HEK293 (cell line): Measurements from ENCODE around the gene KBTBD13.

ENCODE experiments used
- ATF2 ChIP-seq: fragments of 450-650 bp; formaldehyde crosslinking; IDR thresholded peaks from 2 replicates; pipeline ENCODE4 v1.5.1; 2016; ENCODE audit warnings: missing biosample characterization, missing genetic modification characterization, low read depth
- CTCF ChIP-seq: fragments of 450-650 bp; formaldehyde crosslinking; IDR thresholded peaks from 2 replicates; pipeline ENCODE4 v1.5.1; 2016; ENCODE audit warnings: missing biosample characterization, missing genetic modification characterization
- GLI4 ChIP-seq: fragments of 450-650 bp; formaldehyde crosslinking; IDR thresholded peaks from 2 replicates; pipeline ENCODE4 v1.5.1; 2016; ENCODE audit warnings: missing biosample characterization, missing genetic modification characterization
- INSM2 ChIP-seq: fragments of 450-650 bp; formaldehyde crosslinking; IDR thresholded peaks from 2 replicates; pipeline ENCODE4 v1.5.1; 2016; ENCODE audit warnings: missing biosample characterization, missing genetic modification characterization
- KLF1 ChIP-seq: fragments of 450-650 bp; formaldehyde crosslinking; IDR thresholded peaks from 2 replicates; pipeline ENCODE4 v1.5.1; 2016; ENCODE audit warnings: missing biosample characterization, missing genetic modification characterization
- PATZ1 ChIP-seq: fragments of 450-650 bp; formaldehyde crosslinking; IDR thresholded peaks from 2 replicates; pipeline ENCODE4 v1.5.1; 2016; ENCODE audit warnings: missing biosample characterization, missing genetic modification characterization
- PBX3 ChIP-seq: sonication (generic); formaldehyde crosslinking; IDR thresholded peaks from 2 replicates; pipeline ENCODE4 v1.8.1; 2022; ENCODE audit warnings: mild to moderate bottlenecking, moderate library complexity, missing genetic modification reagents
- REST ChIP-seq: fragments of 450-650 bp; formaldehyde crosslinking; IDR thresholded peaks from 2 replicates; pipeline ENCODE4 v1.5.1; 2016; ENCODE audit warnings: missing biosample characterization, missing genetic modification characterization
- YY1 ChIP-seq: fragments of 450-650 bp; formaldehyde crosslinking; IDR thresholded peaks from 2 replicates; pipeline ENCODE4 v1.5.1; 2018; ENCODE audit warnings: missing biosample characterization, missing genetic modification characterization
- ZBTB11 ChIP-seq: fragments of 450-650 bp; formaldehyde crosslinking; conservative IDR thresholded peaks from 2 replicates; pipeline ENCODE4 v1.5.1; 2016; ENCODE audit warnings: low read depth, missing biosample characterization, missing genetic modification characterization
- ZBTB6 ChIP-seq: fragments of 450-650 bp; formaldehyde crosslinking; IDR thresholded peaks from 2 replicates; pipeline ENCODE4 v1.5.1; 2017; ENCODE audit warnings: missing biosample characterization, missing genetic modification characterization
- ZNF157 ChIP-seq: fragments of 450-650 bp; formaldehyde crosslinking; IDR thresholded peaks from 2 replicates; pipeline ENCODE4 v1.5.1; 2016; ENCODE audit warnings: missing biosample characterization, missing genetic modification characterization
- ZNF530 ChIP-seq: fragments of 450-650 bp; formaldehyde crosslinking; IDR thresholded peaks from 2 replicates; pipeline ENCODE4 v1.5.1; 2016; ENCODE audit warnings: low read depth, missing biosample characterization, missing genetic modification characterization
- ZNF785 ChIP-seq: fragments of 450-650 bp; formaldehyde crosslinking; IDR thresholded peaks from 2 replicates; pipeline ENCODE4 v1.5.1; 2016; ENCODE audit warnings: missing biosample characterization, missing genetic modification characterization

- no peak for TF ChIP-seq INSM2 (tag by site-specific recombination)
- no peak for TF ChIP-seq CTCF (tag by site-specific recombination)
- TF ChIP-seq ZBTB11 (tag by site-specific recombination): no peak
- no peak for TF ChIP-seq KLF1 (tag by site-specific recombination)
- no peak for TF ChIP-seq REST (tag by site-specific recombination)
- TF ChIP-seq PBX3 (CRISPR knock-in tag): no peak
- TF ChIP-seq ZNF157: no peak
- TF ChIP-seq ATF2 (tag by site-specific recombination): no peak
- no peak for TF ChIP-seq YY1 (tag by site-specific recombination)
- no peak for TF ChIP-seq ZNF785
- no peak for TF ChIP-seq ZBTB6 (tag by site-specific recombination)
- no peak for TF ChIP-seq ZNF530 (tag by site-specific recombination)
- no peak for TF ChIP-seq PATZ1 (tag by site-specific recombination)
- no peak for TF ChIP-seq GLI4 (tag by site-specific recombination)
Observed at GRCh38 chr15:65062726-65063125, 13.8 kb upstream of the KBTBD13 start.
